M059J (cell line): Measurements from ENCODE around the gene ZFC3H1. TPM values are rescaled to one million over a fixed set of nuclear protein-coding genes. Genes with fewer than 3 reads are reported as not detected.
"Not testable (repeated sequence)": the region's sequence is repeated elsewhere in the genome, so short reads cannot be mapped to it uniquely, and the experiment has no call there.

Experiments used
- DNase-seq: peaks from one replicate; pipeline ENCODE4 v3.0.0-alpha.2; 2012; ENCODE audit warnings: low read depth
- total RNA-seq: library from RNA; depleted of rRNA; stranded (reverse); fragments of >200 nt; shearing (Covaris generic); gene quantifications from 2 replicates; pipeline ENCODE4 v1.2.3, GENCODE V29; 2014; rRNA removed

ZFC3H1 gene
- total RNA-seq, result 2.7 and 7.0 TPM in 2 replicates

- peak; percentile 99 for DNase-seq
These were observed at the start of gene ZFC3H1, which contains the start of gene THAP2 for GRCh38 chr12:71663561-71664410. Gene ZFC3H1 (minus strand): TSS chr12:71663848. CDS start chr12:71663610, 238 bp downstream. Gene THAP2 (plus strand): TSS chr12:71664301. CDS start chr12:71664510, 209 bp downstream.

- peak; percentile 94 for DNase-seq
These were observed 46.9 kb upstream of the ZFC3H1 start for GRCh38 chr12:71710276-71711125.

GRCh38 chr12:71708658-71709057 lies 45.0 kb upstream of the ZFC3H1 start:
- DNase-seq, result no peak

- DNase-seq, result no peak
These were observed 41.3 kb upstream of the ZFC3H1 start for GRCh38 chr12:71704920-71705319.

GRCh38 chr12:71703206-71703605 lies 39.6 kb upstream of the ZFC3H1 start:
- no peak for DNase-seq

DNA sequence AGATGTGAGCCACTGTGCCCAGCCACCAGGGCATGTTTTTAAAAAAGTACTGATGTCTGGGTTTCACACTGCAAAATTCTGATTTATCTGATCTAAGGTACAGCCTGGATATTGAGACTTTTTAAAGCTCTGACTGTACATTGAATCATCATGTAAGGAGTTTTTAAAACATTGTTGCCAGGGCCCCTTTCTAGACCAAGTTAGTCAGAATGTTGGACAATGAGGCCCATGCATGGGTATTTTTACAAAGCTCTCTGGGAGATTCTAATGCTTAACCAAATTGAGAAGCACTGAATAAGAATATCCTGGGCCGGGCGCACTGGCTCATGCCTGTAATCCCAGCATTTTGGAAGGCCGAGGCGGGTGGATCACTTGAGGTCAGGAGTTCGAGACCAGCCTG lies 38.9 kb upstream of the ZFC3H1 start:
- no peak for DNase-seq

DNA sequence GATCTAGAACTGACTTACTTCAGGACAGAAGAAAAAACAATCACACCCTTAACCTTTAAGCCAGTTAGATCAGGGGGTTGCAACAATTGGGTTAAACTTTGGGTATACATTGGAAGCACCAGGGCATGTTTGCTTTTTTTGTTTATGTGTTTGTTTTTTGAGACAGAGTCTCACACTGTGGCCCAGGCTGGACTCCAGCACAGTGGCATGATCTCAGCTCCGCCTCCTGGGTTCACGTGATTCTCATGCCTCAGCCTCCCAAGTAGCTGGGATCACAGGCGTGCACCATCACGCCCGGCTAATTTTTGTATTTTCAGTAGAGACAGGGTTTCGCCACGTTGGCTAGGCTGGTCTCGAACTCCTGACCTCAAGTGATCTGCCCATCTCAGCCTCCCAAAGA lies 38.5 kb upstream of the ZFC3H1 start:
- not testable (repeated sequence) for DNase-seq

DNA sequence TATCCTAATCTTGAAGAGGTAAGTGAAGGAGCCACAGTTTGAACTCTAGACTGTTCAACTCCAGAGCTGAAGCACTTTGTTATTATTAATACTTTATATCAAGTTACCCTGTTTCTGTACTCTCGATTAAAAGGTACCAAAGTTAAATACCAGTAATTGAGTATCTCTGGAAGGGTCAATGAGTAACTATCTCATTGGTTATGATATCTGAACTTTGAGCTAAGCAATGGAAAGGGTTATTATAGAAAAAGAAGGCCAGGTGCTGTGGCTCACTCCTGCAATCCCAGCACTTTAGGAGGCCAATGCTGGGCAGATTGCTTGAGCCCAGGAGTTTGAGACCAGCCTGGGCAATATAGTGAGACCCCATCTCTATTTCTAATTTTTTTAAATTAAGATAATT lies 32.1 kb upstream of the ZFC3H1 start:
- no peak for DNase-seq

GRCh38 chr12:71694099-71694820 lies 30.6 kb upstream of the ZFC3H1 start:
- DNase-seq, result no peak

DNA sequence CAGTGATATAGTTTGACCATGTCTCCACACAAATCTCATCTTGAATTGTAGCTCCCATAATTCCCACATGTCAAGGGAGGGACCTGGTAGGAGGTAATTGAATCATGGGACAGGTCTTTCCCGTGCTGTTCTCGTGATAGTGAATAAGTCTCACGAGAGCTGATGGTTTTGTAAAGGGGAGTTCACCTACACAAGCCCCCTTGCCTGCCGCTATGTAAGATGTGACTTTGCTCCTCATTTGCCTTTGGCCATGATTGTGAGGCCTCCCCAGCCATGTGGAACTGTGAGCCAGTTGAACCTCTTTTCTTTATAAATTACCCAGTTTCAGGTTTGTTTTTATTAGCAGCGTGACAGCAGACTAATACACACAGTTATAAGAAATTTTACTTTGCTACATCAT lies 30.0 kb upstream of the ZFC3H1 start:
- not testable (repeated sequence) for DNase-seq

- no peak for DNase-seq
These were observed 29.5 kb upstream of the ZFC3H1 start for GRCh38 chr12:71693126-71693525.

- DNase-seq, result no peak
These were observed 28.0 kb upstream of the ZFC3H1 start for GRCh38 chr12:71691504-71692129.

GRCh38 chr12:71688961-71689570 lies 25.4 kb upstream of the ZFC3H1 start:
- DNase-seq, result no peak

DNA sequence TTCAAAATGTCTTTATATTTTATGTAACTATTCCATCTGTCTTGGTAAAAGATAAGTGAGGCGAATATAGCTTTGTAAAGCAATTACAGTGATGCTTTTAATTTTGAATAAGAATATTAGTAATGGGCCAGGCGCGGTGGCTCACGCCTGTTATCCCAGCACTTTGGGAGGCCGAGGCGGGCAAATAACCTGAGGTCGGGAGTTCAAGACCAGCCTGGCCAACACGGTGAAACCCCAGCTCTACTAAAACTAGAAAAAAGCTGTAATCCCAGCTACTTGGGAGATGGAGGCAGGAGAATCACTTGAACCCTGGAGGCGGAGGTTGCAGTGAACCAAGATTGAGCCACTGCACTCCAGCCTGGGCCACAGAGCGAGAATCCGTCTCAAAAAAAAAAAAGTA lies 23.5 kb upstream of the ZFC3H1 start:
- DNase-seq, result not testable (repeated sequence)

DNA sequence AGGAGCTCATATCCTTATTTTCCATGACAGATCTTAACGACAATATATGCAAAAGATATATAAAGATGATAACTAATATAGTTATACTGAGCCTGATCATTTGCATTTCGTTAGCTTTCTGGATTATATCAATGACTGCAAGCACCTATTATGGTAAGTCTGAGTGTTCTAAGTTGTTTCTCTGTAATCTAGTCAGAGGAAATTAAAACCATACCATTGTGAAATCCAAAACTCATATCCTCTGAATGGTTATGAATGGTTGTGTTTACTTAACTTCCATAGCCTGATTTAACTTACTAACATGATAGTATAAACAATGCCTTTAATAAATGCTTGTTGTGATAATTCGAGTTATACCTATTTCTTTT lies 23.0 kb upstream of the ZFC3H1 start:
- no peak for DNase-seq

- peak; percentile 89 for DNase-seq
These were observed 22.4 kb upstream of the ZFC3H1 start, which contains the start of gene TMEM19 for GRCh38 chr12:71685914-71686657. Gene TMEM19 (plus strand): TSS chr12:71686082. CDS start chr12:71686681, 599 bp downstream.

DNA sequence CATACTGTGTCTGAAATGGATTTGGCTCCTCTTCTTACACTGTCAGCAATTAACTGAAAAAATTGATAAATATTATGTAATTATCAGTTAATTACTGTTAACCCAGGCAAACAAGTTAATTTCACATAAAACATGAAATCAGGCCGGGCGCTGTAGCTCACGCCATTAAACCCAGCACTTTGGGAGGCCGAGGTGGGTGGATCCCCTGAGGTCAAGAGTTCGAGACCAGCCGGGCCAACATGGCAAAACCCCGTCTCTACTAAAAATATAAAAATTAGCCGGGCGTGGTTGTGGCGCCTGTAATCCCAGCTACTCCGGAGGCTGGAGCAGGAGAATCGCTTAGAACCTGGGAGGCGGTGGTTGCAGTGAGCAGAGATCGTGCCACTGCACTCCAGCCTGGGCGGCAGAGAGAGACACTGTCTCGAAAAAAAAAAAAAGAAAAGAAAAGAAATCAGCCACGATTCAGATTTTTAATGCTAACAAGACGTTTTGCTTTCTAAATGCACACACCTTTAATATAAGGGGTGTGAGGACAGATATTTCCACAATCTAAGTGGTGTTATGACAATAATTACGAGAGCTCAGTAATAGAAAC lies 21.8 kb upstream of the ZFC3H1 start:
- peak; percentile 17 for DNase-seq

DNA sequence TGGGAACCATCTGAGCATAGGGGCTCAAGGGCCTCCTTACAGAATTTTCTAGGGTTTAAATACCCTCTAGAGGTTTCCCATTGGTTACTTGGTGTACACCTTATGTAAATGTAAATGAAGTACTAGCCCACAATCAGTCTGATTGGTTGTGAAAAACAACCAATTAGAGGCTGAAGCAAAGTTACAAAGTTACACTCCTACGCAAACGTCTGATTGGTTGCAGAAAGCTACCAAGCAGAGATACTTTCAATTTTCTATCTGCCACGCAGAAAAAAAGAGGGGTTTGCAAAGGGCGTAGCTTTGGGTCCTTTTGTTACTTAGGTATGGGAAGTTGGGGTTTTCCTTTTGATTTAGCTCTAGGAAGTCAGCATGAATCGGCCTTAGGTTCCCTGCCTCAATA lies 20.4 kb upstream of the ZFC3H1 start:
- DNase-seq, result no peak

GRCh38 chr12:71683633-71684032 lies 20.0 kb upstream of the ZFC3H1 start:
- no peak for DNase-seq

GRCh38 chr12:71682466-71682865 lies 18.8 kb upstream of the ZFC3H1 start:
- DNase-seq, result no peak
